Urinary bladder (tissue), 4 donors: ENCODE measurements around the gene RBPMS2. TPM values are rescaled to one million over a fixed set of nuclear protein-coding genes. Genes with fewer than 3 reads are reported as not detected.
"Not testable (repeated sequence)": the region's sequence is repeated elsewhere in the genome, so short reads cannot be mapped to it uniquely, and the experiment has no call there.

Experiments
- DNase-seq: peaks from one replicate; pipeline ENCODE4 v3.0.0-alpha.2; 2015; ENCODE audit errors: extremely low spot score
- H3K27ac ChIP-seq: one replicate; pipeline ENCODE4 v1.5.1; 2013; ENCODE audit warnings: low read depth, mild to moderate bottlenecking, moderate library complexity
- H3K36me3 ChIP-seq: one replicate; pipeline ENCODE4 v1.6.1; 2013; ENCODE audit warnings: mild to moderate bottlenecking, moderate library complexity; ENCODE audit not compliant: insufficient read depth
- H3K4me1 ChIP-seq: one replicate; pipeline ENCODE4 v1.6.1; 2013; ENCODE audit warnings: mild to moderate bottlenecking, moderate library complexity; ENCODE audit not compliant: insufficient read depth
- H3K4me3 ChIP-seq: one replicate; pipeline ENCODE4 v1.5.1; 2013; ENCODE audit warnings: low read depth, low read length
- WGBS: extraction: QIAGEN DNeasy Blood & Tissue Kit; methylation state at CpG from one replicate; pipeline ENCODE4 v1.1.7; 2013; 5-methylcytosine and 5-hydroxymethylcytosine counted together
- polyA plus RNA-seq: library from polyadenylated mRNA; stranded (reverse); fragments of 200-250 nt; gene quantifications from one replicate; pipeline ENCODE4 v1.2.3, GENCODE V29; 2013
- total RNA-seq: library from RNA; depleted of rRNA; stranded (reverse); fragments of >200 nt; gene quantifications from one replicate; pipeline ENCODE4 v1.2.3, GENCODE V29; 2014
- donor health status: healthy with polysubstance abuse.
- donor health status: healthy.

RBPMS2 gene
- total and polyA plus RNA-seq, 2 donors = 4.0 to 90.9 TPM

- no peak for DNase-seq
- Histone ChIP-seq H3K27ac (no peak overlapping the region), H3K4me3 (no peak overlapping the region), H3K36me3 (no peaks in the 10 kb centered on the region), H3K4me1 (no peaks in the 10 kb centered on the region)
- WGBS = 91% methylated on average over 10 of the region's 10 CpGs
Observed at GRCh38 chr15:64755427-64755940, 19.9 kb downstream of the RBPMS2 start.

GRCh38 chr15:64754663-64755426 is 20.5 kb downstream of the RBPMS2 start:
- no peak overlapping the region for H3K4me3 ChIP-seq
- H3K27ac ChIP-seq = no peak overlapping the region
- DNase-seq = no peak
- no peaks in the 10 kb centered on the region for H3K4me1 ChIP-seq
- 66% methylated on average over 14 of the region's 14 CpGs for WGBS
- H3K36me3 ChIP-seq = no peaks in the 10 kb centered on the region

GRCh38 chr15:64753480-64754185 is 21.8 kb downstream of the RBPMS2 start:
- H3K27ac ChIP-seq = no peak overlapping the region

GRCh38 chr15:64751464-64751863 is 23.9 kb downstream of the RBPMS2 start:
- H3K4me3 ChIP-seq = no peak overlapping the region
- H3K4me1 ChIP-seq = no peaks in the 10 kb centered on the region
- 74% methylated on average over 13 of the region's 13 CpGs for WGBS
- H3K36me3 ChIP-seq = no peaks in the 10 kb centered on the region
- no peak overlapping the region for H3K27ac ChIP-seq
- DNase-seq = no peak

More at GRCh38 chr15:64753480-64754185, 21.8 kb downstream of the RBPMS2 start:
- no peaks in the 10 kb centered on the region for H3K36me3 ChIP-seq
- 80% methylated on average over 16 of the region's 16 CpGs for WGBS
- DNase-seq = no peak
- H3K4me1 ChIP-seq = no peaks in the 10 kb centered on the region
- no peak overlapping the region for H3K4me3 ChIP-seq

DNA sequence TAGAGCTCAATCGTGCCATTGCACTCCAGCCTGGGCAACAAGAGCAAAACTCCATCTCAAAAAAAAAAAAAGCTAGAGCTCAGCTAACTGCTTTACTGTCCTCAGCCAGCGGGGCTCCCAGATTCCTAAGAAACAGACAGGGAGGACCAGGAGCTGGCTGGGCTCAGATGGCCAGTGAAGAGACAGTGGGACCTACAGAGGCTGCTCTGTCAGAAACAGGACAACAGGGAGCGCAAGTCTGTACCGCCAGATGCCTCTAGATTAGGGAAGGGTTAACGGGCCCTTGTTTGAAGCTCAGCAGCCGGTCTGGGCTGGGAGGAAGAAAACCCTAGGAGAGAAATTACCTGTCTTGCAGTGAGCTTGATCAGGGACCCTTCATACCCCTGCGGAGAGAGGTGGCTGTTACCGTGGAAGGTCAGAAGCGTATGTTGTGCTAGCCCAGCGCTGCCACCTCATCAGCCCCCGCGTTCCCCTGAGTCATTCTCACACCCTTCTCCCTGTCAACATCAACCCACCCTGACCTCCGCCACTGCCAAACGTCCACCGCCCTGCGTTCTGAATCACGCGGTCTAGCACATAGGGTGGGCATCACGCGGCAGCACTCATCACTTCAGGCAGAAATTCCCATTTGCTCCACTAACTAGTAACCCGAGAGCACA is 25.3 kb downstream of the RBPMS2 start:
- Histone ChIP-seq H3K4me1 (no peaks in the 10 kb centered on the region), H3K36me3 (no peaks in the 10 kb centered on the region), H3K4me3 (no peak overlapping the region), H3K27ac (no peak overlapping the region)
- no peak for DNase-seq
- 48% methylated on average over 21 of the region's 21 CpGs for WGBS

DNA sequence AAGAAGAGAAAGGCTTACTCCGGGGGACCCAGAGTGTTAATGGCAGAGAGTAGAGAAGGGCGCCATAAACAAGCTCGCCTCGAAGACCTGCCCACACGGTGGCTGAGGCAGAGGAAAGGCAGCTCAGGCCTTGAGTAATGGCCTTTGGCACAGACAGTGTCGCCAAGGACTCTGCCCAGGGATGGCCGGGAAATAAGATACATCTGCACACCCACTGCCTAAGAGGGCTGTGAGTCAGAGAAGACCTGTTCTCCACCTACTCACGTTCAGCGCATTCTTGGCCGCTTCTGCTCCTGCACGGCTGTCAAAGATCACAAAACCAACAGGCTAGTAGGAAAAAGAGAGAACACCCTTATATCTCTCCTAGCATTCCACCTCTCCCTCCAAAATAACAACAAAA is 26.2 kb downstream of the RBPMS2 start:
- Histone ChIP-seq H3K27ac (no peak overlapping the region), H3K36me3 (no peaks in the 10 kb centered on the region), H3K4me1 (no peaks in the 10 kb centered on the region), H3K4me3 (no peak overlapping the region)
- 54% methylated on average over 11 of the region's 11 CpGs for WGBS
- no peak for DNase-seq

DNA sequence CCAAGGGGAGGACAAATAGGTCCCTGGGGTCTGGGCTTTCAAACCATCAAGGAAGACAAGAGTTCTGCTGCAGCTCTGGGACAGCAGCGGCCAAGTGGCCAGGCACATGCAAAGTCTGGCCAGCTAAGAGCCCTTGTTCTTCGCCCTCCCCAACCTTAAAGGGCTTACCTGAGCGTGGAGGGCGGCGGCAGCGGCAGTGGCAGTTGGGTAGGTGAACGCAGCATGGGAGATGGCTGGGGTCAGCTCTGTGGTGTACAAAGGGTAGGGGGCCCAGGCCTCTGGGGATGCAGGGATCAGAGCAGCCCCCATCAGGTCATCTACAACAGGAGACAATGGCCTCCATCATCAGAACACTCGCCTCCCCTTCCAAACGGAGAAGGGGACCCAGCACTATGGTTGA is 27.1 kb downstream of the RBPMS2 start:
- 97% methylated on average over 9 of the region's 9 CpGs for WGBS
- Histone ChIP-seq H3K4me1 (no peaks in the 10 kb centered on the region), H3K36me3 (no peaks in the 10 kb centered on the region), H3K4me3 (no peak overlapping the region), H3K27ac (no peak overlapping the region)
- no peak for DNase-seq

GRCh38 chr15:64747578-64747977 is 27.8 kb downstream of the RBPMS2 start:
- WGBS = 74% methylated on average over 9 of the region's 9 CpGs
- no peak overlapping the region for H3K4me3 ChIP-seq
- no peak for DNase-seq
- no peaks in the 10 kb centered on the region for H3K36me3 ChIP-seq
- H3K27ac ChIP-seq = no peak overlapping the region
- no peaks in the 10 kb centered on the region for H3K4me1 ChIP-seq

DNA sequence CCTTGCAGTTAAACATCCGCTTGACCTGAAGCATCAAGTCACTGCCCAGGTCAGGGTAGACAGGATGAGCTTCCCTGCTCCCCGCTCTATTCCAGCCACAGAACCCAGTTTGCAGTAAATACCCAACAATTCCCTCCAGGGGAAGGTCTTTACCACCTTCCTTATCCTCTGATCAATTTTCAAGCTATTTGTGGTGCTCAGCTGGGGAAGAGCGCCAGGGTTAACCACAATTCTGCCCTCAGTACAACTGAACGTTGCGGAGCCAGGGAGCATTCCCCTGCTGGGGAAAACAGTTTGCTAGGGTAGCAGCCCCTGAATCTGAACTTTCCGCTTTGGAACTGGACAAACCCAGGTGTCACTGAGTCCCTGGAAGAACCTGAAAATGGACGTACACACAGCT is 28.5 kb downstream of the RBPMS2 start:
- 79% methylated on average over 7 of the region's 7 CpGs for WGBS
- Histone ChIP-seq H3K4me1 (no peaks in the 10 kb centered on the region), H3K27ac (no peak overlapping the region), H3K36me3 (no peaks in the 10 kb centered on the region), H3K4me3 (no peak overlapping the region)
- DNase-seq = no peak

DNA sequence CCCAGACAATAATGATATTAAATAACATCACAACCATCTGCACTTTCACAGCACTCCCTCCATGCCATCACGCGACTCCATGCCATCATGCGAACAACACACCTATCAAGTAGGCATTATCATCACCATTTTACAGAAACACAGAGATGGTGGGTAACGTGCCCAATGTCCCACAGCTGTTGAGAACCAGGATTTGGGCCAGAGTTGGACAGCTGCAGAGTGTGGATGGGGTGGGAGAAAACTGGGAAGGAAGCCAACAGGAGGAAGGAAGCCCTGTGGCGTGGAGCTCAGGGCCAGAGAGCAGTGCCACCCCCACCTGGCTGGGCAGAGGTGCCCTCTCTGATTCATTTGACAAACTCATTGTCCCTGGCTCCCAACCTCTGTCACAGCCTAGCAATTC is 29.0 kb downstream of the RBPMS2 start:
- 78% methylated on average over 5 of the region's 5 CpGs for WGBS

GRCh38 chr15:64743691-64744090 is 31.7 kb downstream of the RBPMS2 start:
- Histone ChIP-seq H3K36me3 (no peaks in the 10 kb centered on the region), H3K4me1 (no peaks in the 10 kb centered on the region), H3K27ac (no peak overlapping the region), H3K4me3 (no peak overlapping the region)
- WGBS = 89% methylated on average over 11 of the region's 11 CpGs
- DNase-seq = no peak

More for the DNA sequence above, 29.0 kb downstream of the RBPMS2 start:
- H3K27ac ChIP-seq = no peak overlapping the region
- DNase-seq = no peak
- no peak overlapping the region for H3K4me3 ChIP-seq
- no peaks in the 10 kb centered on the region for H3K36me3 ChIP-seq
- no peaks in the 10 kb centered on the region for H3K4me1 ChIP-seq

- WGBS = 90% methylated on average over 13 of the region's 13 CpGs
- Histone ChIP-seq H3K4me1 (no peaks in the 10 kb centered on the region), H3K4me3 (no peak overlapping the region), H3K27ac (no peak overlapping the region), H3K36me3 (no peaks in the 10 kb centered on the region)
- no peak for DNase-seq
Observed at GRCh38 chr15:64742921-64743320, 32.5 kb downstream of the RBPMS2 start.

GRCh38 chr15:64742385-64742784 is 33.0 kb downstream of the RBPMS2 start:
- H3K4me1 ChIP-seq = no peaks in the 10 kb centered on the region

DNA sequence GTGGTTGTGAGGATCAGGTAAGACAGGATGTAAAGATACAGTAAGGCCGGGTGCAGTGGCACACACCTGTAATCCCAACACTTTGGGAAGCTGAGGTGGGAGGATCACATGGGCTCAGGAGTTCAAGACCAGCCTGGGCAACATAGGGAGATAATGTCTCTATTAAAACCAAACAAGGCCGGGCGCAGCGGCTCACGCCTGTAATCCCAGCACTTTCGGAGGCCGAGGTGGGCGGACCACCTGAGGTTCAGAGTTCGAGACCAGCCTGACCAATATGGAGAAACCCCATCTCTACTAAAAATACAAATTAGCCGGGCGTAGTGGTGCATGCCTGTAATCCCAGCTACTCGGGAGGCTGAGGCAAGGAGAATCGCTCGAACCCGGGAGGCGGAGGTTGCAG is 33.7 kb downstream of the RBPMS2 start:
- H3K4me1 ChIP-seq, H3K4me3 ChIP-seq, H3K36me3 ChIP-seq, DNase-seq, H3K27ac ChIP-seq: not testable (repeated sequence)
- 93% methylated on average over 16 of the region's 16 CpGs for WGBS

More at GRCh38 chr15:64742385-64742784, 33.0 kb downstream of the RBPMS2 start:
- Histone ChIP-seq H3K27ac (no peak overlapping the region), H3K36me3 (no peaks in the 10 kb centered on the region), H3K4me3 (no peak overlapping the region)
- WGBS = 74% methylated on average over 8 of the region's 8 CpGs
- DNase-seq = no peak
